Neuronal stem cell (in vitro differentiated cells): ENCODE results near the gene SYNDIG1.
A peak's percentile ranks its signal among the peaks of the same experiment; 100 is the strongest.

Experiments used
- DNase-seq: peaks from one replicate; pipeline ENCODE4 v3.0.0-alpha.2; 2013; ENCODE audit warnings: low spot score
- H2AFZ ChIP-seq: one replicate; pipeline ENCODE4 v1.6.1; 2013; ENCODE audit warnings: mild to moderate bottlenecking, low read length, inconsistent platforms
- H2AK5ac ChIP-seq: 2 replicates; pipeline ENCODE4 v1.6.1; 2013; ENCODE audit warnings: low read depth, mild to moderate bottlenecking, inconsistent platforms, low read length, moderate library complexity, mixed read lengths
- H2BK120ac ChIP-seq: 2 replicates; pipeline ENCODE4 v1.6.1; 2013; ENCODE audit warnings: low read depth, mild to moderate bottlenecking, inconsistent platforms, low read length, moderate library complexity, mixed read lengths
- H2BK12ac ChIP-seq: one replicate; pipeline ENCODE4 v1.6.1; 2013; ENCODE audit warnings: low read length, inconsistent platforms
- H2BK15ac ChIP-seq: 2 replicates; pipeline ENCODE4 v1.6.1; 2013; ENCODE audit warnings: mild to moderate bottlenecking, low read length, inconsistent platforms, mixed read lengths
- H2BK5ac ChIP-seq: one replicate; pipeline ENCODE4 v1.6.1; 2013; ENCODE audit warnings: inconsistent platforms, mild to moderate bottlenecking, low read length, moderate library complexity
- H3K14ac ChIP-seq: one replicate; pipeline ENCODE4 v1.6.1; 2013; ENCODE audit warnings: low read length, inconsistent platforms
- H3K18ac ChIP-seq: 2 replicates; pipeline ENCODE4 v1.6.1; 2013; ENCODE audit warnings: low read length, inconsistent platforms
- H3K23ac ChIP-seq: 2 replicates; pipeline ENCODE4 v1.6.1; 2013; ENCODE audit warnings: low read depth, mild to moderate bottlenecking, mixed read lengths, low read length, inconsistent platforms; ENCODE audit not compliant: poor library complexity
- H3K27ac ChIP-seq: replicated peaks from 3 replicates; pipeline ENCODE4 v1.5.1; 2013; ENCODE audit warnings: low read length, inconsistent platforms
- H3K27me3 ChIP-seq, 3 experiments: 2 replicates each; pipeline ENCODE4 v1.6.1; 2013; ENCODE audit warnings: low read length in 3 of 3, mild to moderate bottlenecking in 2 of 3, inconsistent platforms in 1 of 3, low read depth in 1 of 3, mixed read lengths in 1 of 3, moderate library complexity in 1 of 3; ENCODE audit not compliant: control insufficient read depth in 3 of 3, insufficient read depth in 3 of 3
- H3K36me3 ChIP-seq, 2 donors: replicated peaks in 1 of 2; 2 replicates each; pipeline ENCODE4 v1.6.1; 2013; ENCODE audit warnings: low read length in 2 of 2; ENCODE audit not compliant: control insufficient read depth in 2 of 2, insufficient read depth in 2 of 2
- H3K4ac ChIP-seq: 2 replicates; pipeline ENCODE4 v1.6.1; 2013; ENCODE audit warnings: inconsistent platforms, mild to moderate bottlenecking, low read length, moderate library complexity
- H3K4me1 ChIP-seq, 2 donors: 1 replicate in 1 of 2; 2 replicates in 1 of 2; pipeline ENCODE4 v1.6.1; 2013; ENCODE audit warnings: low read length in 2 of 2, low read depth in 1 of 2; ENCODE audit not compliant: control insufficient read depth in 2 of 2, insufficient read depth in 1 of 2
- H3K4me2 ChIP-seq: one replicate; pipeline ENCODE4 v1.6.1; 2013; ENCODE audit warnings: mild to moderate bottlenecking, low read length, inconsistent platforms; ENCODE audit not compliant: insufficient read depth, poor library complexity, severe bottlenecking
- H3K4me3 ChIP-seq, 2 donors: 2 replicates each; pipeline ENCODE4 v1.5.1; 2013; ENCODE audit warnings: low read length in 2 of 2, mild to moderate bottlenecking in 2 of 2, inconsistent platforms in 1 of 2, moderate library complexity in 1 of 2
- H3K79me1 ChIP-seq: one replicate; pipeline ENCODE4 v1.6.1; 2013; ENCODE audit warnings: low read depth, mild to moderate bottlenecking, inconsistent platforms, low read length, moderate library complexity
- H3K9ac ChIP-seq: one replicate; pipeline ENCODE4 v1.6.1; 2013; ENCODE audit warnings: mild to moderate bottlenecking, low read depth, low read length, inconsistent platforms; ENCODE audit not compliant: poor library complexity
- H3K9me3 ChIP-seq, 2 donors: replicated peaks in 1 of 2; 2 replicates each; pipeline versions ENCODE3 to v1.6.1; 2013; ENCODE audit warnings: low read length in 2 of 2, mild to moderate bottlenecking in 2 of 2, inconsistent platforms in 1 of 2, low read depth in 1 of 2, mixed read lengths in 1 of 2, moderate library complexity in 1 of 2; ENCODE audit not compliant: control insufficient read depth in 2 of 2, insufficient read depth in 1 of 2
- H4K8ac ChIP-seq: one replicate; pipeline ENCODE4 v1.6.1; 2013; ENCODE audit warnings: low read depth, mild to moderate bottlenecking, inconsistent platforms, low read length, moderate library complexity
- H4K91ac ChIP-seq: one replicate; pipeline ENCODE4 v1.6.1; 2013; ENCODE audit warnings: low read length, low read depth, mild to moderate bottlenecking, inconsistent platforms; ENCODE audit not compliant: poor library complexity
- WGBS, 2 donors: extraction: QIAGEN DNeasy Blood & Tissue Kit; methylation state at CpG; one replicate each; pipeline ENCODE4 v1.1.7; 2013; ENCODE audit warnings: missing lambda C conversion rate in 2 of 2, mixed read lengths in 1 of 2; ENCODE audit not compliant: insufficient read length in 2 of 2, insufficient replicate concordance in 1 of 2; ENCODE audit errors: extremely low coverage in 2 of 2; 5-methylcytosine and 5-hydroxymethylcytosine counted together

Gene SYNDIG1

GRCh38 chr20:24438331-24438730 lies 31.1 kb upstream of the SYNDIG1 start:
- Histone ChIP-seq H3K9me3 (no peaks in the 10 kb centered on the region), H3K4me1 (peaks cover 0 to 2% of the 10 kb centered on the region in 2 donors), H2BK15ac (no peak overlapping the region), H2AFZ (no peak overlapping the region), H3K23ac (no peak overlapping the region), H2BK5ac (no peak overlapping the region), H3K79me1 (no peaks in the 10 kb centered on the region), H2BK120ac (no peak overlapping the region), H3K27me3 (no peaks in the 10 kb centered on the region), H3K14ac (no peak overlapping the region), H3K27ac (no peak overlapping the region), H2BK12ac (no peak overlapping the region), H2AK5ac (no peak overlapping the region), H4K91ac (no peak overlapping the region), H3K4me3 (no peak overlapping the region), H4K8ac (no peak overlapping the region), H3K9ac (no peak overlapping the region), H3K4ac (no peak overlapping the region), H3K36me3 (no peaks in the 10 kb centered on the region), H3K18ac (no peak overlapping the region), H3K4me2 (no peak overlapping the region)
- DNase-seq, result no peak
- no CpG with 5 or more reads among the region's 2 CpGs for WGBS, 2 donors

DNA sequence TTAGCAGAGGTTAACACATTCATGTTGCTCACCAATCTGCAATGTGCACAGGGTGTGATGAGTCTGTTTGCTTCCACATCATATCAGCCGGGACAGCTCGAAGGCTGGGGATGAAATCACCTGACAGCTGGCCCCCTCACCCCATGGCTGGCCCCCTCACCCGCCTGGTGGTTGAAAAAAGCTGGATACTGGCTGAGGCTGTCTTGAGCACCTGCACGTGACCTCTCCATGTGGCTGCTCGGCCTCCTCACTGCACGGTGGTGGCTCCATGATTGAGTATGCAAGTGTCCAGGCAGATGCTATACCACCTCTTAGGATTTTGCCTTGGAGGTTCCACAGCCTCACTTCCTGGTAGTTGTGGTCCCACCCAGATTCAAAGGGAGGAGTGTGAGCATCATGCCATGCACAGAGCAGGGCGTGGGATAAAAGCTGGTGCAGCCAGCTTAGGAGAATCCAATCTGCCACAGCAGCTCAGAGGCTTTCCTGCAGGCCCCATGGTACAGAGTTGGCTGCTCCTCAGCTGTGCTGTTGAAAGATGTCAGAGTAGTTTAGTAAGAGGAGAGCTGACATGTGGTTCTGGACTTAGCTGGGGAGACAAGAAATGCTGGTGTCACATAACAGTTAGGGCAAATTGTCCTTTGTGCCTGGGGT lies 29.6 kb upstream of the SYNDIG1 start:
- Histone ChIP-seq H3K4me1 (peaks cover 0 to 7% of the 10 kb centered on the region in 2 donors), H3K9ac (no peak overlapping the region), H3K79me1 (no peaks in the 10 kb centered on the region), H2AK5ac (no peak overlapping the region), H3K23ac (no peak overlapping the region), H3K4me2 (no peak overlapping the region), H3K36me3 (no peaks in the 10 kb centered on the region), H3K9me3 (no peaks in the 10 kb centered on the region), H3K27me3 (no peaks in the 10 kb centered on the region), H3K18ac (peak overlapping the region; percentile 7), H3K14ac (no peak overlapping the region), H2BK12ac (no peak overlapping the region), H2AFZ (no peak overlapping the region), H3K4me3 (no peak overlapping the region), H4K8ac (no peak overlapping the region), H2BK5ac (no peak overlapping the region), H2BK15ac (no peak overlapping the region), H4K91ac (no peak overlapping the region), H3K4ac (no peak overlapping the region), H3K27ac (no peak overlapping the region), H2BK120ac (no peak overlapping the region)
- no CpG with 5 or more reads among the region's 7 CpGs for WGBS, 2 donors
- DNase-seq, result no peak

- no peak for DNase-seq
- Histone ChIP-seq H3K18ac (no peak overlapping the region), H3K23ac (no peak overlapping the region), H3K27me3 (no peaks in the 10 kb centered on the region), H3K9me3 (no peaks in the 10 kb centered on the region), H3K4me2 (no peak overlapping the region), H2BK12ac (no peak overlapping the region), H3K4me3 (no peak overlapping the region), H3K9ac (no peak overlapping the region), H3K4me1 (peaks cover 0 to 13% of the 10 kb centered on the region in 2 donors), H2AFZ (no peak overlapping the region), H3K14ac (no peak overlapping the region), H2BK5ac (no peak overlapping the region), H3K79me1 (no peaks in the 10 kb centered on the region), H2AK5ac (no peak overlapping the region), H3K36me3 (no peaks in the 10 kb centered on the region), H3K4ac (no peak overlapping the region), H4K8ac (no peak overlapping the region), H2BK15ac (no peak overlapping the region), H2BK120ac (no peak overlapping the region), H4K91ac (no peak overlapping the region), H3K27ac (no peak overlapping the region)
- WGBS, 2 donors, result no CpG with 5 or more reads among the region's 9 CpGs
Measured at GRCh38 chr20:24441661-24442060, 27.8 kb upstream of the SYNDIG1 start.

- H3K4me2 ChIP-seq, result no peak overlapping the region
- H3K18ac ChIP-seq, result no peak overlapping the region
- H3K4me1 ChIP-seq, result peaks cover 0 to 13% of the 10 kb centered on the region in 2 donors
- no peak overlapping the region for H4K91ac ChIP-seq
- no peak overlapping the region for H2AK5ac ChIP-seq
- no peak overlapping the region for H2BK120ac ChIP-seq
- no peaks in the 10 kb centered on the region for H3K36me3 ChIP-seq
- H3K4ac ChIP-seq, result no peak overlapping the region
- H3K9ac ChIP-seq, result no peak overlapping the region
- H3K9me3 ChIP-seq, result no peaks in the 10 kb centered on the region
- H2BK15ac ChIP-seq, result no peak overlapping the region
- WGBS, 2 donors, result no CpG with 5 or more reads among the region's 3 CpGs
- H3K27me3 ChIP-seq, result no peaks in the 10 kb centered on the region
- H3K14ac ChIP-seq, result no peak overlapping the region
- H3K23ac ChIP-seq, result no peak overlapping the region
- H3K27ac ChIP-seq, result no peak overlapping the region
- no peaks in the 10 kb centered on the region for H3K79me1 ChIP-seq
- H3K4me3 ChIP-seq, result no peak overlapping the region
- H2BK5ac ChIP-seq, result no peak overlapping the region
- H2BK12ac ChIP-seq, result no peak overlapping the region
- no peak for DNase-seq
- no peak overlapping the region for H4K8ac ChIP-seq
- H2AFZ ChIP-seq, result no peak overlapping the region
Measured at GRCh38 chr20:24442909-24443308, 26.5 kb upstream of the SYNDIG1 start.
